Sciatic nerve (tissue), 2 donors: ENCODE data around the gene CES3. TPM values are rescaled to one million over a fixed set of nuclear protein-coding genes. Genes with fewer than 3 reads are reported as not detected.
A peak's percentile ranks its signal among the peaks of the same experiment; 100 is the strongest.
"Not testable (repeated sequence)": the region's sequence is repeated elsewhere in the genome, so short reads cannot be mapped to it uniquely, and the experiment has no call there.

Source experiments
- ATAC-seq: fragments of 200-7000 bp; cut with Tn5 transposase; one replicate; pipeline ENCODE4 v1.9.1; 2020; ENCODE audit warnings: mild to moderate bottlenecking, moderate library complexity
- DNase-seq: peaks from one replicate; pipeline ENCODE4 v3.0.0-alpha.2; 2020; ENCODE audit warnings: low spot score
- intact Hi-C: fragments of 100-400 bp; cut with DNase I; formaldehyde crosslinking; loops from one replicate; pipeline ENCODE4 v1.14.2; 2022
- total RNA-seq: library from RNA; stranded (reverse); fragmentation: NEBNext Ultra II Directional; extraction: Animal tissue kit (Norgen Biotek cat#: 25700); gene quantifications from one replicate; pipeline ENCODE4 v1.2.1, GENCODE V29; 2021
- donor health status: DM: no; HTN: no; CAD: no.
- donor health status: DM: no; HTN: no; CAD: no.

CES3 gene
- total RNA-seq, 1 donor from 2014 or later = 0.71 TPM

DNA sequence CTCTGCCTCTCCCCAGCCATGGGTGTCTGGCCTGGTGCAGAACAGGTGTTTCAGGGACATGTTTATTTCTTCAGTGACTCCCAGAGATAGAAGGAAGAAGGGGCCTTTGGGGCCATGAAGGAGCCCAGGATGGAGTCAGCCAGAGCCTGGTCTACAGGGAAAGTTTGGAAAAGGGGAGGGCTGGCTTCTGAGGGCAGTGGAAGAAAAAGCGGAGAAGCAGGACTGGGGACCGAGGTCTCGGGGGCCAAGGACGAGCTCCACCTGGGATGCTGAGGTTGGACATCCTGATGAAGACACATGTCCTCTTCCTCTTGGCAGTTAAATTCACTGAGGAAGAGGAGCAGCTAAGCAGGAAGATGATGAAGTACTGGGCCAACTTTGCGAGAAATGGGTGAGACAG, 18.1 kb upstream of the CES3 start:
- ATAC-seq = no peak
- no peak for DNase-seq
- intact Hi-C loops = no loop called here

DNA sequence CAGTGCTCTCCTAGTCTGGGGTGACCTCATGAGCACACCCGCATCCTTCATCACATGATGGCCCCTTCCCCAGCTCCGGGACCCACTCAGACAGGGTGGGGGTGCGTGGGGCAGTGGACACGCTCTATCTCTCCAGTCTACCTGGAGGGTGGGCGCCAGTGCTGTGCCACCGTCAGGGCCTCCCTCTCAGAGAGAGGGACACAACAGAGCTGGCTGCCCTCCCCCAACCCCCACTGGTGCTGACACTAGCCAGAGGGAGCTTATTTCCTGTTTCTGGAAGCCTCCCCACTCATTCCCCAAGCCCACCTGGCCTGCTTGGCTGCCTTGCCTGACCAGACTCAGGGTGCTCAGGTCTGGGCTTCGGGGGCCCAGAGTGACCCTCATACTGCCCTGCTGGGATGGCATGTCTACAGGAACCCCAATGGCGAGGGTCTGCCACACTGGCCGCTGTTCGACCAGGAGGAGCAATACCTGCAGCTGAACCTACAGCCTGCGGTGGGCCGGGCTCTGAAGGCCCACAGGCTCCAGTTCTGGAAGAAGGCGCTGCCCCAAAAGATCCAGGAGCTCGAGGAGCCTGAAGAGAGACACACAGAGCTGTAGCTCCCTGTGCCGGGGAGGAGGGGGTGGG, 17.5 kb upstream of the CES3 start:
- no peak for DNase-seq
- ATAC-seq = no peak
- intact Hi-C loops = no loop called here

DNA sequence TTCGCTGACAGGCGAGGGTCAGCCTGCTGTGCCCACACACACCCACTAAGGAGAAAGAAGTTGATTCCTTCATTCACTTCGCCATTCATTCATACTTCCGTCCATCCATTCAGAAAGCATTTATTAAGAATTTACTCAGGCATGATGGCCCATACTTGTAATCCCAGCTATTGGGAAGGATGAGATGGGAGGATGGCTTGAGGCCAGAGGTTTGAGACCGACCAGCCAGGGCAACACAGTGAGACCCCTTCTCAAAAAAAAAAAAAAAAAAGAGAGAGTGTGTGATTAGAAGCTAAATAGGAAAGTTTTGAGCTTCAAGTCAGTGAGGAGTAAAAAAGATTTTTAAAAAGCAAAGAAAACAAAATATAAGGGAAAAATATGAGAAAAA, 17.0 kb upstream of the CES3 start:
- DNase-seq (no peak), ATAC-seq (no peak)
- intact Hi-C loops = no loop called here

DNA sequence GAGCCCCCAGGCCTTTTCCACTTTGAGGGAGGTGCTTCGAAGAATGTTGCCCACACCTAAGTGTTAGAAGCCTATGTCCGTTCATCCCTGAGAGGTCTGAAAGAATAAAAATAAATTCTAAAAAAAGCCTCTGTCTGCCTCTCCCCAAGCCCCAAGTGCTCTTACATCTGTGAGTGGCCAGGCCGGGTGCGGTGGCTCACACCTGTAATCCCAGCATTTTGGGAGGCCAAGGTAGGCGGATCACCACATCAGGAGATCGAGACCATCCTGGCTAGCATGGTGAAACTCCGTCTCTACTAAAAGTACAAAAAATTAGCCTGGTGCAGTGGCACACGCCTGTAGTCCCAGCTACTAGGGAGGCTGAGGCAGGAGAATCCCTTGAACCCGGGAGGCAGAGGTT, 16.1 kb upstream of the CES3 start:
- intact Hi-C loops, DNase-seq, ATAC-seq: not testable (repeated sequence)

DNA sequence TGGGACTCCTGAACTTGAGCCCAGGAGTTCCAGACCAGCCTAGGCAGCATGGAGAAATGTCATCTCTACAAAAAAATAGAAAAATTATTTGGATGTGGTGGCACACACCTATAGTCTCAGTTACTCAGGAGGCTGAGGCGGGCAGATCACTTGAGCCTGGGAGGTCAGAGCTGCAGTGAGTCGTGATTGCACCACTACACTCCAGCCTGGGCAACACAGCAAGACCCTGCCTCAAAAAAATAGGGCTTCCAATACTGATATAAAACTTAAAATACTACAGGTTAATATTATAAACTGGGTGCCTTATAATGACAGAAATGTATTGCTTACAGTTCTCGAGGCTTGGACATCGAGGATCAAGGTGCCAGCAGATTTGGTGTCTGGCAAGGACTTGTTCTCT, 15.1 kb upstream of the CES3 start:
- DNase-seq (no peak), ATAC-seq (no peak)
- intact Hi-C loops = no loop called here

DNA sequence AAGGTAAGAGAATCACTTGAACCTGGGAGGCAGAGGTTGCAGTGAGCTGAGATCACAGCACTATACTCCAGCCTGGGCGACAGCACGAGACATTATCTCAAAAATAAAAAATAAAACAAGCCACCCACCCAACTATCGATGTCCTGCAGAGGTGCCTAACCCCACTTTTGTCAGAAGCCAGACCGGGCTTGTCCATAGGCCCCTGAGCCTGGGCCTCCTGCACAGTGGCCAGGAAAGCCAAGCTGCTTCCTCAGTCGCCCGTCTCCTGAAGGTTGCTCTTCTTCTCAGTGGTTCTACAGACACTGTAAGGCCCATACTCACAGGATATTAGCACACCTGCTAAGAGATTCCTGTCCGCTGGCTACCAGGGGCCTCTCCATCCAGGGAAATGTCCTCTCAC, 14.5 kb upstream of the CES3 start:
- DNase-seq = no peak
- intact Hi-C loops = no loop called here
- no peak for ATAC-seq

DNA sequence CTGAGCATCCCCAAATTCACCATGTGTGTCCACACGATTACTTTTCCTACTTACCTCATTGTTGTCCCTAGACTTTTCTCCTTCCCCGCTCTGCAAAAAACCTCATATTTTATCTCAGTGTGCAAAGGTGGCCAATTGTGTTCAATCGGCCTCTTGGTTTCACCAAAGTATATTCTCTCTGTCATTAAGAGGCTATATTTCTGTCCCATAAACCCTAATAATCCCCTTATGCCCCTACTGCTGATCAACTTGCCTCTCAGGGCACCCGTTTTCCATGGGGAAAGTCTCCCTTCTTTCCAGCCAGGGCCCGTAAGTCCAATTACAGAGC, 14.1 kb upstream of the CES3 start:
- intact Hi-C loops = no loop called here
- no peak for ATAC-seq
- DNase-seq = no peak

DNA sequence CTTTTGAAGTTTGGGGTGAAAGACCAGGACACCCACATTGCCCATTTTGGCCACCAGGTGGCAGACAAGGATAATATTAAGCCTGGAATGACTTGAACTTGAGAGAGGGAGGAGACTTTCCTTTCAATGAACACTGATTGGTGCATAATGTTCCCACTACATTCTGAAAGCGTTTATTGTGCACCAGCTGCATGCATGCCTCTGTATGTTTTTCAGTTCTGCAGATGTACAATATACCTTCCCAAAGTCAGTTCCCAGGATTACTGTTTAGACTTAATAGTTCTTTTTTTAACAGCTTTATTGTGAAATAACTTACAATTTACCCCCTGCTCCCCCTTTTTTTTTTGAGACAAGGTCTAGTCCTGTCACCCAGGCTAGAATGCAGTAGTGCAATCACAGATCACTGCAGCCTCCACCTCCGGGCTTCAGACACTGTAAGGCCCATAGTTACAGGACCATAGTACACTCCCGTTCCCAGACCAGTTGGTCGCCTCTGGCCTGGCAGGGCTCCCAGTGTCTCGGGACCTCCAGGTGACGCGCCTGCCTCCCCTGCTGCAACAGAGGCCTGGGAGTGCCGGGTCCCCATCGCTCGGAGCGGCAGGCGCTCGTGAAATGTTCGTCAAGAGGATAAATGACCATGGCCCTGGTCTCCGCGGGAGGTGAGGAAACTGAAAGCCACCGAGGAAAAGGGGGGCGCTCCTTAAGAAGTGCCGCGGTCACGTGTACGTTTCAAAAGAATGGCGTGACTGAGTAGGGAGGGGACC, 13.6 kb upstream of the CES3 start:
- intact Hi-C loops = no loop called here

DNA sequence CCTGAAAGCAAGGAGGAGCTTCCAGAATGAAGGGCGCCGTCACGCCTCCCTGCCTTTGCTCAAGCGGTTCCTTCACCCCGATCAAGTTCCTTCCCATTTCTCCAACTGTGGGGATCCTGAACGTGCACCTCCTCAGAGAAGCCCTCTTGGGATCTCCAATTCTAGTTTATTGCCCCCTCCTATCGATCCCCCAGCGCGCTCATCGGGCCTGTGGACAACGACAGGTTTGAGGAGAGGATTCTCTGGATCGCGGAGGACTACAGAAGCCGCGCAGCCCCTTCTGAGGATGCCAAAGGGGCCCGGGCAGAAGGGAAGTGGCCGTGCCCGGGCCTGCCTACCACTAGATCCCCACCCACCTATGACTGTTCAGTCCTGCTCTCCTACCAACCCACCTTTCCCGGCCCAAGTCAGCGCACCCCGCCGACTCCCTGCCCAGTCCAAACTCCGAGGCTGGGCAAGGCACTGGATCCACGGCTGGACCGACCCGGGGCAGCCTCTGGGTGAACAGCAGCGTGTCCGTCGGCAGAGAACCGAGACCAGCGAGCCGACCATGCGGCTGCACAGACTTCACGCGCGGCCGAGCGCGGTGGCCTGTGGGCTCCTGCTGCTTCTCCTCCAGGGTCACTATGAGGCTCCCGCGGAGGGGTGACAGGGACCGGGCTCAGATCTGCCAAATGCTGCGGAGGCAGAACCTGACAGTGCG, 12.8 kb upstream of the CES3 start:
- intact Hi-C loops = no loop called here
- ATAC-seq (peak; percentile 45), DNase-seq (no peak)

More for the DNA sequence above, 13.6 kb upstream of the CES3 start:
- peak; percentile 81 for ATAC-seq
- peak; percentile 89 for DNase-seq

DNA sequence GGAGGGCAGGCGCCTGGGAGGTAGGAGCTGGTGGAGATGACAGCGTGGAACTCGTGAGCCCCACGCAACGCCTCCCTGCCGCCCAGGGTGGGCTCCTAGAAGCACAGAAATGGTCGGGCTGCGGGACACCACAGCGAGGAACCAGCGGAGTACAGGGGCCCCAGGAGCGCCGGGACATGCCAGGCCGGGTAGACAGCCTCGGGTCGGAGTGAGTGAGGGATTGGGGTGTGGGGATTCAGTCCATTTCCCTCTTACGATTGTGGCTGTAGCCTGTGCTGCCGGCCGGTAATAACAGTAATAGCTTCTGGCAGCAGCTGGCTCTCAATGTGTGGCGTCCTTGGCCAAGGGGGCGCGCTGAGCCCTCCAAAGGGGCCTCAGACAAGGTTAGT, 12.2 kb upstream of the CES3 start:
- peak; percentile 20 for ATAC-seq
- intact Hi-C loops = no loop called here

DNA sequence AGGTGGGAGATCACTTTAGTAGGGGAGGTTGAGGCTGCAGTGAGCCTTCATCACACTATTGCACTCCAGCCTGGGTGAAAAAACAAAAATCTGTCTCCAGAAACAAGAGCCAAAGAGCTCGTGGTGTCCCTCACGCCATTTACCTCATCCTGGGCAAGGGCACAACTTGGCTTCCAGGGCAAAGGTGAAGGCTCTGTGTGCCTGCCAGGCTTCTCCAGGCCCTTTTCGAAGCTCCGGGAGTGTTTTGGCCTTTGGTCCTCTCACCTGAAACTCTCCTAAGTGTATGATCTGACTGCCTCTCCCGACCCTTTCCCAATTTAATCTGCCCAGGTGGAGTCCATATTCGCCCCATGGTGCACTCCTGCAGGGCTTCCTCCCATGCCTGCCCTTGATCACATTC, 11.6 kb upstream of the CES3 start:
- ATAC-seq = no peak
- no peak for DNase-seq
- intact Hi-C loops = no loop called here

More for the DNA sequence above, 12.2 kb upstream of the CES3 start:
- no peak for DNase-seq

DNA sequence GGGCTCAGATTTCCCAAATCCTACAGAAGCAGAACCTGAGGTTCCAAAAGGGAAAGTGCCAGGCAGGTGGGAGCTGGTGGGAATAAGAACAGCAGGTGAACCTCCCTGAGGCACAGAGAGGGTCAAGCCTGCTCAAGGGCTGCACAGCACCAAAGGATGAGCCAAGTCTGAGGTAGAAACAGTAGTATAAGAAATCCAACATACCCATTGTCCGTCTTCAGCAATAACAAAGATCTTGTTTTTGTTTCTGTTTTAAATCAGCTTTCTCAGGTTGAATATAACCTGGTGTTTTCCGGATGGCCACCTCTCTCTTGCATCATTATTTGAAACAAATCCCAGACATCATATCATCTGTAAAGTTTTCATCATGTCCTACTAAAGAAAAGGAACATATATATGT, 10.6 kb upstream of the CES3 start:
- DNase-seq (no peak), ATAC-seq (no peak)
- intact Hi-C loops = no loop called here

DNA sequence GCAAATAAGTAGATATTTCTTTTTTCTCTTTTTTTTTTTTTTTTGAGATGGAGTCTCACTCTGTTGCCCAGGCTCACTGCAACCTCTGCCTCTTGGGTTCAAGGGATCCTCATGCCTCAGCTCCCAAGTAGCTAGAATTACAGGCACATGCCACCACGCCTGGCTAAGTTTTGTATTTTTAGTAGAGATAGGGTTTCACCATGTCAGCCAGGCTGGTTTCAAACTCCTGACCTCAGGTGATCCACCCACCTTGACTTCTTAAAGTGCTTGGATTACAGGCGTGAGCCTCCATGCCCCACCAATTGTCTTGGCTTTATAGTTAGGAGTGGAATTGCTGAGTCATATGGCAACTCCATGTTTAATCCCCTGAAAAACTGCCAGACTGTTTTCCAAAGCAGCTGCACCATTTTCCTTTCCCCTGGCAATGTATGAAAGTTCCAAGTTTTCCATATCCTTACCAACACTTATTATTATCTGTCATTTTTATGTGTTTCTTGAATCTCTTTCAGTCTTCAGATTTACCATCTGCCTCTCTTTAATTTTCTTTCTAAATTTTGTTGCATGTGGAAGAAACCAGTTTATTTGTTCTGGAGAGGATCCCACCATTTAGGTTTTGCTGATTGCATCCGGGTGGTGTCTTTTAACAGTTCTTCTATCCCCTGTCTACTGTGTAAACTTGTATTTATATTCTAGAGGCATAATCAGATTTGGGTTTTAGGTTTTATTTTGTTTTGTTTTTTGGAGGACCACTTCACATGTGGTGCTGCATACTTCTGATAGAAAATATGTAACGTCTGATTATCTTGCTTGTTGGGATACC, 9.9 kb upstream of the CES3 start:
- no peak for DNase-seq
- intact Hi-C loops = no loop called here
- ATAC-seq = no peak

DNA sequence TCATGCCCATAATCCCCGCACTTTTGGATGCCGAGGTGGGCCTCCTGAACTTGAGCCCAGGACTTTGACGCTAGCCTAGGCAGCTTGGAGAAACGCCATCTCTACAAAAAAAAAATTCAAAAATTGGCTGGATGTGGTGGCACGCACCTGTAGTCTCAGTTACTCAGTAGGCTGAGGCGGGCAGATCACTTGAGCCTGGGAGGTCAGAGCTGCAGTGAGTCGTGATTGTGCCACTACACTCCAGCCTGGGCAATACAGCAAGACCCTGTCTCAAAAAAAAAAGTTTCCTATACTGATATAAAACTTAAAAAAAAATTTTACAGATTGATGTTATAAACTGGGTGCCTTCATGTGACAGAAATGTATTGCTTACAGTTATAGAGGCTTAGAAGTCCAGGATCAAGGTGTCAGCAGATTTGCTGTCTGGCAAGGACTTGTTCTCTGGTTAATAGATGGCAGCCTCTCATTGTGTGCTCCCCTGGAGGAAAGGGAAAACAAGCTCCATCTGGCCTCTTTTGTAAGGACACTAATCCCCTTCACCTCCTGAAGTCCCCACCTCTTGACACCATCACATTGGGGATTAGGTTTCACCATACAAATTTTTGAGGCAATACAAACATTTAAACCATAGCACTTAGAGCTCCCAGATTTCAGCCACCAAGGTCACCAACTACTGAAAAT, 8.5 kb upstream of the CES3 start:
- DNase-seq (no peak), ATAC-seq (no peak)
- intact Hi-C loops = no loop called here

DNA sequence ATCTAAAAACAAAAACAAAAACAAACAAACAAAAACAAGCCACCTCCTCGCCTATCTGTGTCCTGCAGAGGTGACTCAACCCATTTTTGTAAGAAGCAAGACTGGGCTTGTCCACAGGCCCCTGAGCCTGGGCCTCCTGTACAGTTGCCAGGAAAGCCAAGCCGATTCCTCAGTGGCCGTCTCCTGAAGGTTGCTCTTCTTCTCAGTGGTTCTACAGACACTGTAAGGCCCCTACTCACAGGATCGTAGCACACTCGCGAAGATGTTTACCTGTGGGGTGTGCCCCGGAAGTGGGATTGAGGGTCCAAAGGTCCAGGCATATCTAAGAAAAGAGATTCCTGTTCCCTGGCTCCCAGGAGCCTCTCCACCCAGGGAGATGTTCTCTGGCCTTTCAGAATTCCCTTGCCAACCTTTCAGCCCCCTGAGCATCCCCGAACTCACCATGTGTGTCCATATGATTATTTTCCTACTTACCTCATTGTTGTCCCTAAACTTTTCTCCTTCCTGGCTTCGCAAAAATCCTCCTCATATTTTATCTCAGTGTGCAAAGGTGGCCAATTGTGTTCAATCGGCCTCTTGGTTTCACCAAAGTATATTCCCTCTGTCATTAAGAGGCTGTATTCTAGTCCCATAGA, 7.5 kb upstream of the CES3 start:
- intact Hi-C loops = no loop called here
- no peak for ATAC-seq
- DNase-seq = no peak

DNA sequence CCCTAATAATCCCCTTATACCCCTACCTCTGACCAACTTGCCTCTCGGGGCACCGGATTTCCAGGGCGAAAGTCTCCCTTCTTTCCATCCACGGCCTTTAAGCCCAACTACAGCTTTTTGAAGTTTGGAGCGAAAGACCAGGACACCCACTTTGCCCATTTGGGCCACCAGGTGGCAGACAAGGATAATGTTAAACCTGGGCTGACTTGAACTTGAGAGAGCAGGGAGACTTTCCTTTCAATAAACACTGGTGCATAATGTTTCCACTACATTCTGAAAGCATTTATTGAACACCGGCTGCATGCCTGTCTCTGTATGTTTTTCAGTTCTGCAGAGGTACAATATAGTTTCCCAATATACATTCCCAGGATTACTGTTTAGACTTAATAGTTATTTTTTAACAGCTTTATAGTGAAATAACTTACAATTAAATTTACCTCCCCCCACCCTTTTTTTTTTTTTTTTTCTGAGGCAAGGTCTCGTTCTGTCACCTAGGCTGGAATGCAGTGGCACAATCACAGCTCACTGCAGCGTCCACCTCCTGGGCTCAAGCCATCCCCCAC, 6.9 kb upstream of the CES3 start:
- intact Hi-C loops = no loop called here
- DNase-seq = peak; percentile 84
- peak; percentile 78 for ATAC-seq

DNA sequence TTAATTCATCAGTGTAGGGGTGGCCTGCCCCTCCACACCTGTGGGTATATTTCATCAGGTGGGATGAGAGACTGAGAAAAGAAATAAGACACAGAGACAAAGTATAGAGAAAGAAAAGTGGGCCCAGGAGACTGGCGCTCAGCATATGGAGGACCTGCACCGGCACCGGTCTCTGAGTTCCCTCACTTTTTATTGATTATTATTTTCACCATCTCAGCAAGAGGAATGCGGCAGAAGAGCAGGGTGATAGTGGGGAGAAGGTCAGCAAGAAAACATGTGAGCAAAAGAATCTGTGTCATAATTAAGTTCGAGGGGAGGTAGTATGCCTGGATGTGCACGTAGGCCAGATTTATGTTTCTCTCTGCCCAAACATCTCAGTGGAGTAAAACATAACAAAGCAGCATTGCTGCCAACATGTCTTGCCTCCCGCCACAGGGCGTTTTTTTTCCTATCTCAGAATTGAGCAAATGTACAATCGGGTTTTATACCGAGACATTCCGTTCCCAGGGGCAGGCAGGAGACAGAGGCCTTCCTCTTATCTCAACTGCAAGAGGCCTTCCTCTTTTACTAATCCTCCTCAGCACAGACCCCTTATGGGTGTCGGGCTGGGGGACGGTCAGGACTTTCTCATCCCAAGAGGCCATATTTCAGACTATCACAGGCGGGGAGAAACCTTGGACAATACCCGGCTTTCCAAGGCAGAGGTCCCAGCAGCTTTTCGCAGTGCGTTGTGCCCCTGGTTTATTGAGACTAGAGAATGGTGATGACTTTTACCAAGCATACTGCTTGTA, 5.5 kb upstream of the CES3 start:
- ATAC-seq, DNase-seq, intact Hi-C loops: not testable (repeated sequence)

DNA sequence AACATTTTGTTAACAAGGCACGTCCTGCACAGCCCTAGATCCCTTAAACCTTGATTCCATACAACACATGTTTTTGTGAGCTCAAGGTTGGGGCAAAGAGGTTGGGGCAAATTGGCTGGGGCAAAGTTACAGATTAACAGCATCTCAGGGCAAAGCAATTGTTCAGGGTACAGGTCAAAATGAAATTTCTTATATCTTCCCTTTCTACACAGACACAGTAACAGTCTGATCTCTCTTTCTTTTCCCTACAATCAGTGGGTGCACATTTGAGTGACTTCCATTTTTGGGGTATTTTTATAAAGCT, 5.0 kb upstream of the CES3 start:
- intact Hi-C loops, DNase-seq, ATAC-seq: not testable (repeated sequence)
